Tibial nerve (tissue), 3 donors: Measurements from ENCODE around the gene SNX15.

Source experiments
- POLR2A ChIP-seq, 2 donors: fragments of 450-650 bp; IDR thresholded peaks; one replicate each; pipeline ENCODE4 v1.6.1; 2017; ENCODE audit warnings: antibody characterized with exemption in 2 of 2, mild to moderate bottlenecking in 2 of 2, moderate library complexity in 2 of 2
- TF ChIP-seq, protein P1 (sequence below), 5 experiments: fragments of 200-600 bp in 3 of 5; fragments of 450-650 bp in 2 of 5; sonication (generic) in 3 of 5; IDR thresholded peaks; one replicate each; pipeline ENCODE4 v1.5.1; 2016 to 2019; ENCODE audit warnings: antibody characterized with exemption in 5 of 5, mild to moderate bottlenecking in 3 of 5, moderate library complexity in 2 of 5

DNA sequence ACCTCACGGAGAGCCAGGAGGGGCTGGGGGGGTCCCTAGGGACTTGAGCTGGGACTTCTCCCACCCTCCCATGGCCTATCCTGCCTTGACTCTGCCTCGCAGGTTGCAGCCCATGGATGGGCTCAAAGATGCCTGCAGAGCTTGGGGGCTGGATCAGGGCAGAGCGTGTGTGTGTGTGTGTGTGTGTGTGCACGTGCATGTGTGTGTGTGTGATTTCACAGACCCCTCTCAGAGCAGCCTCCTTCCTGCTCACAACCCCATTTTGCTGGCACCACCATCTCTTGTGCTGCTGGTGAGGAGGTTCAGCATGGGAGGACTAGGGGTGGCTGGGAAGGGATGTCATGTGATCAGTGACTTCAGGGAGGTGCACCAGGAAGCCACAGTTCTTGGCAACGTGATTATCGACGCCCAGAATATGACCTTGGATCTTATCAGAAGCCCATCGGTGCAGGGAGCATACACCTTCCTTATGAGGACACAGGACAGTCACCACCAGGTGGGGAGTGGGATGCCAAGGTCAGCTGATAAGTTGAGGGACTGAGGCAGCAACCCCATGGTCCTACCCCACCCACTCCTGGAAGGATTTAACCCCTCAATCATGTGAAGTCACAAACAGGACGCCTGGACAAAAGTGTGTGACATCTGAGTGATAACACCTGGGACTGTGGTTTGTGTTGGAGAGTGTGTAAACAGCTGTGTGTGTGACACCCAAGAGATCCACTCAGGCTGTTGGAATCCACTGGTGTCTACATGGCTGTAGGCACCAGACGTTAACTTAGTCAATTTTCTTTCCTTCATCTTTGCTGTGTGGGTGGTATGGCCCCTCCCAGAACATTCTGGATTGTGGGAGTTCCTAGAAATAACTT, 33.0 kb downstream of the SNX15 start:
- TF ChIP-seq, protein P1, sequence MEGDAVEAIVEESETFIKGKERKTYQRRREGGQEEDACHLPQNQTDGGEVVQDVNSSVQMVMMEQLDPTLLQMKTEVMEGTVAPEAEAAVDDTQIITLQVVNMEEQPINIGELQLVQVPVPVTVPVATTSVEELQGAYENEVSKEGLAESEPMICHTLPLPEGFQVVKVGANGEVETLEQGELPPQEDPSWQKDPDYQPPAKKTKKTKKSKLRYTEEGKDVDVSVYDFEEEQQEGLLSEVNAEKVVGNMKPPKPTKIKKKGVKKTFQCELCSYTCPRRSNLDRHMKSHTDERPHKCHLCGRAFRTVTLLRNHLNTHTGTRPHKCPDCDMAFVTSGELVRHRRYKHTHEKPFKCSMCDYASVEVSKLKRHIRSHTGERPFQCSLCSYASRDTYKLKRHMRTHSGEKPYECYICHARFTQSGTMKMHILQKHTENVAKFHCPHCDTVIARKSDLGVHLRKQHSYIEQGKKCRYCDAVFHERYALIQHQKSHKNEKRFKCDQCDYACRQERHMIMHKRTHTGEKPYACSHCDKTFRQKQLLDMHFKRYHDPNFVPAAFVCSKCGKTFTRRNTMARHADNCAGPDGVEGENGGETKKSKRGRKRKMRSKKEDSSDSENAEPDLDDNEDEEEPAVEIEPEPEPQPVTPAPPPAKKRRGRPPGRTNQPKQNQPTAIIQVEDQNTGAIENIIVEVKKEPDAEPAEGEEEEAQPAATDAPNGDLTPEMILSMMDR (IDR thresholded peaks at IDR 0.05), result no peak
- no peak for TF ChIP-seq POLR2A (IDR thresholded peaks at IDR 0.05)
